Muscle layer of duodenum (tissue), 2 donors: ENCODE results near the gene FAM181A.

Experiments used
- H3K27ac ChIP-seq: one replicate; pipeline ENCODE4 v1.7.0; 2013; ENCODE audit warnings: mild to moderate bottlenecking, low read length
- H3K27me3 ChIP-seq: one replicate; pipeline ENCODE4 v1.7.0; 2013; ENCODE audit warnings: low read depth, mild to moderate bottlenecking, control low read depth, low read length
- H3K36me3 ChIP-seq, 2 donors: one replicate each; pipeline ENCODE4 v1.7.0; 2013; ENCODE audit warnings: low read length in 2 of 2, control low read depth in 1 of 2, mild to moderate bottlenecking in 1 of 2; ENCODE audit not compliant: insufficient read depth in 2 of 2, control insufficient read depth in 1 of 2
- H3K4me1 ChIP-seq, 2 donors: one replicate each; pipeline ENCODE4 v1.7.0; 2013; ENCODE audit warnings: low read length in 2 of 2, mild to moderate bottlenecking in 2 of 2, control low read depth in 1 of 2, moderate library complexity in 1 of 2; ENCODE audit not compliant: insufficient read depth in 2 of 2, control insufficient read depth in 1 of 2
- H3K4me3 ChIP-seq, 2 donors: one replicate each; pipeline ENCODE4 v1.7.0; 2013; ENCODE audit warnings: low read length in 2 of 2, low read depth in 1 of 2, mild to moderate bottlenecking in 1 of 2
- H3K9me3 ChIP-seq, 2 donors: one replicate each; pipeline ENCODE4 v1.7.0; 2013; ENCODE audit warnings: low read length in 2 of 2, control low read depth in 1 of 2, mild to moderate bottlenecking in 1 of 2; ENCODE audit not compliant: control insufficient read depth in 1 of 2
- donor health status: healthy.

Gene FAM181A

GRCh38 chr14:93953739-93954515 lies 26.8 kb downstream of the FAM181A start:
- no peaks in the 10 kb centered on the region for H3K9me3 ChIP-seq
- no peaks in the 10 kb centered on the region for H3K27me3 ChIP-seq
- no peak overlapping the region for H3K27ac ChIP-seq
- no peak overlapping the region for H3K4me3 ChIP-seq
- peaks cover 13 to 64% of the 10 kb centered on the region in 2 donors for H3K4me1 ChIP-seq
- peaks cover 0 to 9% of the 10 kb centered on the region in 2 donors for H3K36me3 ChIP-seq

DNA sequence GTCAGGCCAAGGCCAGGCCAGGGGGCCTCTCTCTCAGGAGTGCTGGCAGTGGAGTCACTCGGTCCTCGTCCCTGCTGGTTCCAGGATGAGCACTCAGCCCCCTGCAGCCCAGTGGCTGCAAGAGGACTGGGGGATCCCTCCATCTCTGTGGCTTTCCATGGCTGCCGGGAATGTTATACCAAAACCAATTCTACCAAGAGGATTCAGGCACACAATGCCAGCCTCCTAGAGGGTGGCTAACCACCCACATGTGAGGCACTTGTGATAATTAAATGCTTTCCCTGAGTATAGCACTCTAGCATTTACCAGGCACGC lies 27.3 kb downstream of the FAM181A start:
- H3K4me3 ChIP-seq = no peak overlapping the region
- H3K27me3 ChIP-seq = no peaks in the 10 kb centered on the region
- no peak overlapping the region for H3K27ac ChIP-seq
- H3K36me3 ChIP-seq = peaks cover 0 to 9% of the 10 kb centered on the region in 2 donors
- H3K9me3 ChIP-seq = no peaks in the 10 kb centered on the region
- peaks cover 15 to 69% of the 10 kb centered on the region in 2 donors for H3K4me1 ChIP-seq

- Histone ChIP-seq H3K9me3 (no peaks in the 10 kb centered on the region), H3K27ac (peak overlapping the region; percentile 52), H3K36me3 (peaks cover 0 to 5% of the 10 kb centered on the region in 2 donors), H3K4me3 (peak overlapping the region; percentile 16 to 42), H3K27me3 (no peaks in the 10 kb centered on the region), H3K4me1 (peaks cover 15 to 74% of the 10 kb centered on the region in 2 donors)
Measured at GRCh38 chr14:93954900-93955849, 28.0 kb downstream of the FAM181A start.

- peak overlapping the region; percentile 16 to 42 for H3K4me3 ChIP-seq
- H3K27me3 ChIP-seq = no peaks in the 10 kb centered on the region
- H3K27ac ChIP-seq = peak overlapping the region; percentile 52
- H3K36me3 ChIP-seq = peaks cover 0 to 2% of the 10 kb centered on the region in 2 donors
- peaks cover 15 to 74% of the 10 kb centered on the region in 2 donors for H3K4me1 ChIP-seq
- no peaks in the 10 kb centered on the region for H3K9me3 ChIP-seq
Measured at GRCh38 chr14:93955850-93956481, 28.8 kb downstream of the FAM181A start.

- Histone ChIP-seq H3K27ac (peak overlapping the region; percentile 52), H3K36me3 (peaks cover 0 to 7% of the 10 kb centered on the region in 2 donors), H3K27me3 (no peaks in the 10 kb centered on the region), H3K4me1 (peaks cover 15 to 74% of the 10 kb centered on the region in 2 donors), H3K9me3 (no peaks in the 10 kb centered on the region), H3K4me3 (peak overlapping the region in 1 of 2 donors; percentile 3)
Measured at GRCh38 chr14:93956514-93957332, 29.6 kb downstream of the FAM181A start.

- H3K27ac ChIP-seq = peak overlapping the region; percentile 1
- H3K4me1 ChIP-seq = peaks cover 15 to 69% of the 10 kb centered on the region in 2 donors
- peaks cover 0 to 7% of the 10 kb centered on the region in 2 donors for H3K36me3 ChIP-seq
- H3K4me3 ChIP-seq = peak overlapping the region in 1 of 2 donors; percentile 3
- H3K27me3 ChIP-seq = no peaks in the 10 kb centered on the region
- no peaks in the 10 kb centered on the region for H3K9me3 ChIP-seq
Measured at GRCh38 chr14:93957333-93957710, 30.2 kb downstream of the FAM181A start.

GRCh38 chr14:93957751-93958566 lies 30.8 kb downstream of the FAM181A start:
- Histone ChIP-seq H3K4me3 (no peak overlapping the region), H3K27ac (peak overlapping the region; percentile 56), H3K9me3 (no peaks in the 10 kb centered on the region), H3K27me3 (no peaks in the 10 kb centered on the region), H3K4me1 (peaks cover 15 to 62% of the 10 kb centered on the region in 2 donors), H3K36me3 (peaks cover 0 to 7% of the 10 kb centered on the region in 2 donors)

- Histone ChIP-seq H3K4me1 (peaks cover 15 to 56% of the 10 kb centered on the region in 2 donors), H3K36me3 (peaks cover 0 to 7% of the 10 kb centered on the region in 2 donors), H3K27me3 (no peaks in the 10 kb centered on the region), H3K9me3 (no peaks in the 10 kb centered on the region), H3K4me3 (no peak overlapping the region), H3K27ac (peak overlapping the region; percentile 56)
Measured at GRCh38 chr14:93958567-93959238, 31.6 kb downstream of the FAM181A start.

GRCh38 chr14:93959239-93960107 lies 32.3 kb downstream of the FAM181A start:
- no peak overlapping the region for H3K4me3 ChIP-seq
- H3K4me1 ChIP-seq = peaks cover 15 to 49% of the 10 kb centered on the region in 2 donors
- no peaks in the 10 kb centered on the region for H3K27me3 ChIP-seq
- no peaks in the 10 kb centered on the region for H3K9me3 ChIP-seq
- H3K27ac ChIP-seq = peak overlapping the region; percentile 56
- peaks cover 0 to 7% of the 10 kb centered on the region in 2 donors for H3K36me3 ChIP-seq
